Tibial nerve (tissue), 3 donors: ENCODE data around the gene IFFO2.

ENCODE experiments used
- CTCF ChIP-seq, 5 experiments: fragments of 200-600 bp in 3 of 5; fragments of 450-650 bp in 2 of 5; sonication (generic) in 3 of 5; IDR thresholded peaks; one replicate each; pipeline ENCODE4 v1.5.1; 2016 to 2019; ENCODE audit warnings: antibody characterized with exemption in 5 of 5, mild to moderate bottlenecking in 3 of 5, moderate library complexity in 2 of 5
- POLR2A ChIP-seq, 2 donors: fragments of 450-650 bp; IDR thresholded peaks; one replicate each; pipeline ENCODE4 v1.6.1; 2017; ENCODE audit warnings: antibody characterized with exemption in 2 of 2, mild to moderate bottlenecking in 2 of 2, moderate library complexity in 2 of 2

- no peak for TF ChIP-seq POLR2A (IDR thresholded peaks at IDR 0.05)
- TF ChIP-seq CTCF (IDR thresholded peaks at IDR 0.05): no peak
These were observed 29.3 kb downstream of the IFFO2 start for GRCh38 chr1:18927082-18927653.
